NOMO-1 treated with dmso at 0.1 percent for 144 hours (cell line): ENCODE measurements around the gene MYLK.

Source experiments
- DNase-seq: peaks from one replicate; lab custom pipeline; 2025; ENCODE audit not compliant: unreplicated experiment; lab: John Stamatoyannopoulos, UW

Gene MYLK

GRCh38 chr3:123683505-123684154 is 200.5 kb downstream of the MYLK start:
- DNase-seq = no peak

- no peak for DNase-seq
Measured at GRCh38 chr3:123682781-123683504, 201.2 kb downstream of the MYLK start.

DNA sequence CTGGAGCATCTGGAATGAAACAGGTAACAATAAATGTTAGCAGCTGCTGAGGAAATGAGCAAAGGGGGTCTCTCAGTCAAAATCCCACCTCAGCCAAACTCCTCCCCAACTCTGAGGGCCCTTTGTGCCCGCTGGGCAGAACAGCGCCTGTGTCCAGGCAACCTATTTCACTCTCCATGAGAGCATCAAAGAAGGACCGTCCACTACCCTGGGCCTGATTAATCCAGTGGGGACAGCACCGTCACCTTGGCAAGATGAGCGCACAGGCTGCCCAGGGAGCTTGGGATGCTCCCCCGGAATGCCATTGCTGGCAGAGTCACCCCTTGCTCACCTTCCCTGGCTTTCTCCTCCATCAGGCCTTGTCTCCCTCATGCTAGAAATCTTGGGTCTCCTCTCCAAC is 201.8 kb downstream of the MYLK start:
- DNase-seq = no peak

- DNase-seq = no peak
Measured at GRCh38 chr3:123679712-123680386, 204.3 kb downstream of the MYLK start.

- DNase-seq = no peak
Measured at GRCh38 chr3:123678108-123678511, 206.0 kb downstream of the MYLK start.

DNA sequence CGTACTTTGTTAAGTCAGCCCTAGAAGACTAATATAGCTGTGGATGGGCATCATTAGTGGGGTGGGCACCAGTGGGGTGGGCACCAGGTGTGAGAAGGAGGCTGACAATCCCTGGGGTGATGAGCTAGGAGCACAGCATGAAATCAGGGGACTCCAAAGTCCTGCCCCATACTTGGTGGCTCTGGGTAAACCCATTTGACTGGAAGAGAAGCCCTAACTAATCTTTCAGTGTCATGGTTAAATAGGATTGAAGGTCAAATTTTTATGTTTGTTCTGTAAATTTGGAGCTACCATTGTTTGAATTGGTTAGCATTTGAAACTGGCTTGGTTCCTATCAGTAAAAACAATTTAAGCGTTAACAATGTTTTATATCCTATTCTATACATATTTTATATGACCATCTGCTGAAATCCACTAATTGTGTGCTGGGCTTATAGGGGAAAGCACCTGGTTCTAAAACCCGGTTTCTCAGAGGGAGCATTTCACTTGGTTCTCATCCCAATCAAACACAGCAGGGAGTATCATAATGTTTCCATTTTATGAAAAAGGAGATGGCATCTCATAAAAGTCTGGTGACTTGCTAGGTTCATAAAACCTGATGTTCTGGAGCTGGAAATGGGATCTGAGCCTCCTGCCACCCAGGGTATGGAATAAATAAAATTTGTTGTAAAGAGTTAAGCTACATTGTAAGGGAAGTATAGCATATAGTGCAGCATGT is 211.5 kb downstream of the MYLK start:
- DNase-seq = no peak

- no peak for DNase-seq
Measured at GRCh38 chr3:123670743-123671142, 213.4 kb downstream of the MYLK start.

DNA sequence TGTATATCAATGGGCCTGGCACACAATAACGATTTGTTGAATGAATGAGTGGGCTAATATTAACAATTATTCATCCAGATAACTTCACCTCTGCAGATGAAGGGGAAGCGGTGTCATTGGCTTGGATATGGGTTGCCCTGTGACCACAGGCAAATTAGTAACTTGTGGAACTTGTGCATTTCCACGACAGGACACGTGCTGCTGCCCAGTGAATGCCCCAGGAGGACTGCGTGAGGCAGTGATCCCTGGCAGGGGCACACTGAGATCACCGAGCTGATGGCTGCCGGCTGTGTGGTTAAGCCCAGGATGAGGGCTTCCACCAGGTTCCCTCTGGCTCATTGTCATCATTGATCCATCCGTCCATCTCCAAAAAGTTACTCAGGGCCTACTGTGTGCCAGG is 215.2 kb downstream of the MYLK start:
- no peak for DNase-seq

GRCh38 chr3:123667784-123668183 is 216.3 kb downstream of the MYLK start:
- DNase-seq = no peak

GRCh38 chr3:123664753-123665152 is 219.4 kb downstream of the MYLK start:
- no peak for DNase-seq

- DNase-seq = no peak
Measured at GRCh38 chr3:123663977-123664376, 220.2 kb downstream of the MYLK start.

DNA sequence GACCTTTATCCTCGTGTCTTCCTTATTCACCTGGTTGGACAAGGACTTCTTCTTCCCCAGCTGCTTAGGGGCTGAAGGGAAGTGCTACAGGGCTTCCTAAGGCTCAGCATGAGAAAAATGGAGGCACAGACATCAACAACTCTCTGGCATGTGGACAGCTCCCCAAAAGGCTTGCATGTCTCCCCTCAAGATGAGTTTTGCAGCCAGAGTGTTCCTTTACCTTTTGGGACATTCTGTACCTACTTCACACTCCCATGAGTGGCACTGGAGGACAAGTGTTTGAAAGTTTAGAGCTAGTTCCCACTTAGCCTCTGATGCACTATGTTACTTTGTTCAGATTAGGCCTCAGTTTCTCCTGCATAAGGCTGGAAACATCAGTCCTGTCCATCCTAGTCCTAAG is 222.2 kb downstream of the MYLK start:
- DNase-seq = no peak

- DNase-seq = no peak
Measured at GRCh38 chr3:123660900-123661299, 223.2 kb downstream of the MYLK start.

GRCh38 chr3:123660141-123660675 is 223.9 kb downstream of the MYLK start:
- no peak for DNase-seq

- DNase-seq = no peak
Measured at GRCh38 chr3:123658852-123659206, 225.3 kb downstream of the MYLK start.

- no peak for DNase-seq
Measured at GRCh38 chr3:123658118-123658851, 225.8 kb downstream of the MYLK start.

- DNase-seq = no peak
Measured at GRCh38 chr3:123657568-123657967, 226.6 kb downstream of the MYLK start.

DNA sequence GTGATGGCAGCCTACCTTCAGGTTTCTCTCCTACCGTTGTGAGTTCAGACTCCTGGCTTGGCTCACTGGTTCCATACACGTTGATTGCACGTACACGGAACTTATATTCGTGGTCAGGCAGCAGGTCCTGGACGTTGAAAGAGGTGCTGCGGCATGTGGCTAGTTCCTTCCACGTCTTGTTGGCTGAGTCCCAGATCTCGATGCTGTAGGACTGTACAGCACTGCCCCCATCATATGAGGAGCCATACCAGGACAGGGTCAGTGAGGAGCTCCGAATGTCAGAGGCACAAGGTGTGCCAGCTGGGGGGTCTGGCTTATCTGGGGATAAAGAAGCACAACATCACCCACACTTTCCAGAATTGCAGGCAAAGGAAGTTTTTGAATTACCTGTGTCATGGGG is 227.0 kb downstream of the MYLK start:
- no peak for DNase-seq

- no peak for DNase-seq
Measured at GRCh38 chr3:123656691-123657090, 227.4 kb downstream of the MYLK start.

- DNase-seq = no peak
Measured at GRCh38 chr3:123656274-123656673, 227.9 kb downstream of the MYLK start.

DNA sequence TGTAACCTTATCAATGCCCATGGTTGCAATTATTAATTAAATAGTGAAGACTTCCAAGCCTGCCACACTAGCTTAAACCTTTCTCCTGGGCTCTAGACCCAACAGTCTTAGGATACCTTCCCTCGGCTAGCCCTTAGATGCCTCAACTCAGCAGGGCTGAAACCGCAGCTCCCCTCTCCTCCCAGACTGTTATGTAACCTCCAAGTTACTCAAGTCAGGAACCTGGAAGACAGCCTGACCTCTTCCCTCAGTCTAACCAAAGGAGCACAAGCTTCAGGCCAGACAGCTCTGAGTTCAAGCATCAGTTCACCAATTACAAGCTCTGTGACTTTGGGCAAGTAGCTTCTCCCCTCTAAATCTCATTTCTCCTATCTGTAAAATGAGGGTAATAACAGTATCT is 228.7 kb downstream of the MYLK start:
- DNase-seq = no peak
